NCI-H345 treated with DMSO at 0.1 percent for 48 hours (cell line): ENCODE results near the gene RAB3IL1.

ENCODE experiments used
- DNase-seq: peaks from one replicate; lab custom pipeline; 2025; ENCODE audit not compliant: unreplicated experiment; lab: John Stamatoyannopoulos, UW

RAB3IL1 gene

DNA sequence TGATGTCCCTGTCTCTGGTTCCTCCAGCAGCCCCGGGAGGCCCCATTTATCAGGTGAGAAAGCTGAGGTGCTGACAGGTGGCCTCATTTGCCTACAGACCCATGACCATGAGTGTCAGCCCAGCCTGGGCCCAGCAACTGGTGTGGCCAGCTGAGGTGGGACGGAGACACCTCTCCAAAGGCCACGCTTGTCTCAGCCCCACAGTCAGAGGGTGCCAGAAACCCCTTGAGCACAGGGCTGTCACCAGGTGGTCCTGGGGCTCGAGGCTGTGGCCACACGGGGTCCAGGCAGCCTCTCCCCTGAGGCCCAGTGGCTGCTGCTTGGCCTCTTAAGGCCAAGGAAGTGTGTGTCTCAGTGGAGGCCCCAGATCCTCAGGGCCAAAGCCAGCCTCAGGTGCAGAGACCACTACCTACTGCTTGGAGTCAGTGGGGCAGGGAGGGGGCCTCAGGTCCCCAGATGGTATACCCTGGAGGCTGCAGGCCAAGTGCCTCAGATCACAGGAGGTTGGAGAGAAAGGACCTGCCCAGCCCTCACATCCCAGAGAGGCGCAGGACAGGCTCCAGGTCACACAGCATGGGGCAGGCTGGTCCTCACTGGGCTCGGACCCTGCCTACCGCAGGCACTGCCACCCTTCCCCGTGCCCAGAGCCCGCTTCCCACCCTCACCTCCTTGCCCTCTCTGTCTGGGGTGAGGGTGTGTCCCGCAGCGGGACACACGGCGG lies 11.4 kb downstream of the RAB3IL1 start:
- no peak for DNase-seq

DNA sequence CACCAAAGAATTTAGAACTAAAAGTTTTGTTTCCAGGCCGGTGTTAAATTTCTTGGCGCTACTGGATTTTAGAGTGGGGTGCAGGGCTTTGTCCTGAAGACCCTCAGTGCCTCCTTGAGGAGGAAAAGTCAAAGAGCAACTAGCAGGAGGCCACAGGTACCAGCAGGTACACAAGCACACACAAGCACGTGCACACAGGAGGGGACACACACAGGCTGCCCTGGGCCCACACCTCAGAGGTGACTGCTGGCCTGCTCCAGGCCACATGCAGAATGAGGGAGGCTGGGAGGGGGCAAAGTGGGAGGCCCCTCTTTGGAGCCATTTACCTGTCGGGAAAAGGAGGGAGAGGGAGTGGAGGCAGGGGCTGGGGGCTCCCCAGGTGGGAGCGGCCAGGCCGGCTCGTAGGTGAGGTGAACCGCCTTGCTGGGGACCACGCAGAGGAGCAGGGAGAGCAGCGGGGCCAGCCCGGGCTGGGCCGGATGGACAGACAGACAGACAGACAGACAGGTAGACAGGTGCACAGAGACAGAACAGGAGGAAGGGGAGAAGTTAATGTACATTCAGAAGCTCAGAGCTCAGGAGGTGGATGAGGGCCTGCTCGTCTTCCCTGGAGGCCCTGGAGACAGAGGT lies 12.2 kb downstream of the RAB3IL1 start:
- DNase-seq, result no peak

DNA sequence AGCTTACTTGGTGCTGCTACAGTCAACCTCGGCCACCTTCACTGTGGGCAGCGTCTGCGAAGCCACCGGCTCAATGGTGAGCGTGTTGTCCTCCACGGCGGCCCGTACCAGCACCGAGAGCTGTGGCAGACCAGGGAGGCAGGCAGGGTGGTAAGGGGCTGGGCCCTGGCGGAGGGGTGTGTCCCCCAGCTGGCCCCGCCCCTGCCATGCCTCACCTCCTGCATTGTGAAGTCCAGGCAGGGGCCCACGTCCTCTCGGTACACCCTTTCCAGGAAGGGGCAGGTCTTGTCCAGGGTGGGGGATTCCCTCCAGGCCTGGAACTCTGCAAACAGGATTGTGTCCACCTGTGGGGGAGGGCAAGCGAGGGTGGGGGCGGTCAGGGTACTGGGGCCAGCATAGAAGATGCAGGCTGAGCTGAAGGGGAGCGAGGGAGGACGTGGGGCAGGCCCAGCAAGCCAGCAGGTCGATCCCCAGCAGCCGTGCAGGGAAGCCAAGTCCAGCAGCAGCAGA lies 12.8 kb downstream of the RAB3IL1 start:
- no peak for DNase-seq

DNA sequence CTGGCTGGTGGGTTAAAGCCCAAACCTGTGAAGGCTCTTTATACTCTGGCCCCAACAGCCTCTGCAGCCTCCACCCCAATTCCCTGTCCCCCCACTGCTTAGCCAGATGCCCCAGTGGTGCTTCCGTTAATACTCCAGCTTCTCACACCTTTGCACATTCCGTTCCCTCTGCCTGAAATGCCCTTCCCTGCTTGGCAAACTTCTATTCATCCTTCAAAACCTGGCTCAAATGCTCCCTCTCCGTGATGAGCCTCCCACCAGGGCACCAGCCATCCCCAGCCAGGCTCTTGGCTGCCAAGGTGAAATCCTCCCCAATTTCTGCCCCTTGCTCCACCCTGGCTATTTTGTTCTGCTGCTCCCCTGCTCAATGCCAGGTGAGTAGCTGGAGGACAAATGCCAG lies 13.5 kb downstream of the RAB3IL1 start:
- DNase-seq, result no peak

DNA sequence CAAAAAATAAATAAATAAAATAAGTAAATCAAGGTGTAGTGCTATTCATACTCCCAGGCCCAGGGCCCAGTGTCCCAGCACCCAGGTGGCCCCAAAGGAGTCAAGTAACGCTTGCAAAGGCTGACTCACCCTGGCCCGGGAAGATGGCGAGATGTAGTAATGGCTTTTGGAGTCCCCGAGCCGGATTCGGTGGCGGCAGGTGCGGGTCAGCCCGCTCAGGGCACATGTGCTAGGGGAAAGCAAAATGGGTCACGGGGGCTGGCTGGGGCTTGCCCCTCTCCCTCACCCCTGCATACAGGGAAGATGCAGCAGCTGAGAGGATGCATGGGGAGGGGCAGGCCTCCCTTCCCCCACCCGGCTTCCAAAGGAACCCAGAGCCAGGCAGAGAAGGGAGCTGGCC lies 15.1 kb downstream of the RAB3IL1 start:
- no peak for DNase-seq

DNA sequence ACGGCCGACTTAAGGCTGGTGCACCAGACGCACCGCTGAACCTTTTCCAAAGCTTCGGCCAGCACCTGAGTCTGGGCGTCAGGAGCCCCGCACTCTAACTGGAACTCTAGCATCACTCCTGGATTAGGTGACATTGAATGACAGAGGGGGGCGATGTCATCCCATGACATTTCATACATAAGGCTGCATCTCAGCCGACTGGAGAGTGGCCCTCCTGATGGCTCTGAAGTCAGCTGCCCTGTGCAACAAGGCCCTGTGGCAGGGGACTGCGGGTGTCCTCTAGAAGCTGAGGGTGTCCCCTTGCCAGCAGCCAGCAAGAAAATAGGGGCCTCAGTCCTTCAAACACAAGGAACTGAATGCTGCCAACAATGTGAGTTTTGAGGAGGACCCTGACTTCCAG lies 16.0 kb downstream of the RAB3IL1 start:
- DNase-seq, result no peak

GRCh38 chr11:61900251-61900650 lies 17.1 kb downstream of the RAB3IL1 start:
- DNase-seq, result no peak

DNA sequence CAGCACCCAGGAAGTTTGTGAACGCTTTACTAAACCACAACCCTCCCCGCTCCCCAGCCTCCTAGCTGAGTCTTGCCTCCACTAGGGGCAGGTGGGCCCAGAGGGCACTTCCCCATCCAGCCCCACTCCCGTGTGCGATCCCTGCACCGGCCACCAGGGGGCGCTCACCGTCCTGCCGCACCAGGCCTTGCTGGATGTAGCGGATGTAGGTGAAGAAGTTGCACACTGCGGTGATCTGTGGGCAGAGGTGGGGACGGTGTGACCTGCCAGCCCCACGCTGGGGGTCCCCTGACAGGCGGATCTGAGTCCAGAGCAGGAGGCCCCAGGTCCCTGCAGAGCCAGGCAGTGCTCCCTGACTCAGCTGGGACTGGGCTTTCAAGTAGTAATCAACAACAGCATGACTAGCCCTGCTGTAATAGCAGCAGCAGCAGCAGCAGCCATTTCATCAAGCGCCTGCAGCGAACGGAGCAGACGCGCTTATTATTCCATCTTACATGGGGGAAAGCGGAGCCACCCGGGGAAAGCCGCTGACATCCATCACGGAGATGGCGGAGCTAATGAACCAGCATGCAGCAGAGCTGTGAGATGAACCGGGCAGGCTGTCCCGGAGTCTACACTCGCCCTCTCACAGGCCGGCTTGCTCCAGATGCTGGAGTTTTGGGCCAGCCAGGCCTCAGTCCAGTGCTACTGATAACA lies 18.1 kb downstream of the RAB3IL1 start:
- DNase-seq, result peak; percentile 39

DNA sequence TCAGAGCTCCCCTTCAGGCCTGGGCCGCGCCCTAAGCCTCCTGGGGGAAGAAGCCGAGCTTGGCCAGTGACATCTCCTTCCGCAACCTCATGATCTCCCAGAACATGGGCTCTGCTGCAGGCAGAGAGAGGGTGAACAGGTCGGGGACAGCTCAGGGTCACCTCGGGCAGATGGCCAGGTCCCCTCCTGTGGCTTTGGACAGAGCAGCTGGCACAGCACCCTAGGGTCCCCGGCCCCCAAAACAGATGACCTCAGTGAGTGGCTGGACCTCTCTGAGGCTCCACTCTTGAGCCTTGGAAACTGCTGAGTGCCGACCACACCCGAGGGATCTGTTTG lies 19.2 kb downstream of the RAB3IL1 start:
- DNase-seq, result no peak

DNA sequence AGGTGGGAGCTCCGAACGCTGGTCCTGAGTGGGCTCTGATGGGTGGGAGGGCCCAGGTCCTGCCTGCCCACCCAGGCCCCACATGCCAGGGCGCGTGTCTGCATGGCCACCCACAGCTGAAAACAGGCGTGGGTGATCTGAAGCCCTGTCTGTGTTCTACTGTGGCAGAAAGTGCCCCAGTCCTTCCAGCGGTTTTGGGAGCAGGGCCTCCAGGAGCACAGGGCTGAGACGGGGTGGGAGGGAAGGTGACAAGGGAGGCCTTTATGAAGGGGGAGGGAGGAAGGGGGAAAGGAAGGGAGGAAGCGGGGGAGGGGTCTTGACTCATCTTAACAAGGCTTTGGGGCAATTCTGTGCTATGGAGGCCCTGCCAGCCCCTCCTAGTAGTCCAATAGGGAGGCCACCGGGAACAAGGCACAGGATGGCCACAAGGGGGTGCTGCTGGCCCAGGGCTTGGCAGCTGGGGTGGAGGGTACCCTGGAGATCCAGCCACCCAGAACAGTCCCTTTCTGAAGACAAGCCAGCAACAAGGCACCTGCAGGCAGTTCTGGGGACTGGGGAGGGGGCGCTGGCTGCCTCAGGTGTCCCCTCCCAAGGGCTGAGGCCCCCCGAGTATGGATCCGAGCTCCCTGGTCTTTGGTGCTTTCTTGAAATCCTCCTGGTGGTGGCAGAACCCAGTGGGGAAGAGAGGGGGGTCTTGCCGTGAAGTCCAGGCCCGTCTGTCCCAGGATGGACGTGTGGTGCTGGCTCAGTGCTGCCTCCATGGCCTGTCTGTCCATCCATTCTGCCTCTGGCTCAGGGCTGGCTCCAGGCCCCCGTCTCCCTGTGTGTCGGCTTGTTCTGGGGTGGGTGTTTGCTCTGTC lies 19.7 kb downstream of the RAB3IL1 start:
- peak; percentile 19 for DNase-seq

DNA sequence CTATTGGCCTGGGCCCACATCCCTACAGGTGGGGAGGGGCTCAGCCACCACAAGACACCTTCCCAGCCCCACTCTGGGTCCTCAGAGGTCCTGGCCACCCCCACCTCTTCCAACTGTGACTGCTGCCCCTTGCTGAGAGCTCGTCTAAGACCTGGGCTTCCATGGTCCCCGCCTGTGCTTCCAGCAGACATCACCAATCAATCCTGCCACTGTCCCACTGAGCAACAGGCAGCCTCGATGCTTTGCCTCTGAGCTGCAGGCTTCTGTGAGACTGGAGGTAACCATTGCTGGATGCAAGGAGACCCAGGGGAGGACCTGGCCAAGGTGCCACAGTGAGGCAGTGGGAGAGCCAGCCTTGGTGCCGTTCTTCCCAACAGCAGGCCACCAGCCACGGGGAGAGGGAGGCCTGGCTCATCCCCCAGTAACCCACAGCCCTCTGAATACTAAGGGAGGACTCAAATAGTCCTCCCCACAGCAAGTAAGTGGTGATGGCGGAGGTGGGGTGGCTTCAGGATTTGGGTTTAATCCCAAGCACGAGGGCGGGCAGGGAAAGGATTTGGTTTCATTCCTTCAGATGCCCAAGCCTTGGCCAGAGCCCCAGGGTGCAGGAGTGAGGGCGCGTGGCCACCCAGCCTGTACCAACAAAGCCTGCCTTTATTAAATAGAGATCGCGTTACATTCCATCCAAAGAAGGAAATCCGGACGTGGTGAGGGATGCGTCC lies 20.5 kb downstream of the RAB3IL1 start:
- no peak for DNase-seq

GRCh38 chr11:61895718-61896059 lies 21.7 kb downstream of the RAB3IL1 start:
- no peak for DNase-seq

- no peak for DNase-seq
Measured at GRCh38 chr11:61895046-61895717, 22.2 kb downstream of the RAB3IL1 start.

GRCh38 chr11:61893981-61894380 lies 23.4 kb downstream of the RAB3IL1 start:
- DNase-seq, result no peak

DNA sequence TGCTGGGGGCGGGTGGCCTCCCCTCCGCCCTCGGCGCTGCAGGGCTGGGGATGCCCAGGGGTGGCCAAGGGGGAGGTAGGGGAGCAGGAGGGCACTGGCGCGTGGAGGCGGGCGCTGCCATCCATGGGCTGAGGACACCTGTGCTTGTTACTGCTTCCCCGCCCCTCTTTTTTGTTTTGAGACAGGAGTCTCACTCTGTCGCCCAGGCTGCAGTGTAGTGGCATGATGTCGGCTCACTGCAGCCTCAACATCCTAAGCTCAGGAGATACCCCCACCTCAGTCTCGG lies 25.3 kb downstream of the RAB3IL1 start:
- DNase-seq, result peak; percentile 33

DNA sequence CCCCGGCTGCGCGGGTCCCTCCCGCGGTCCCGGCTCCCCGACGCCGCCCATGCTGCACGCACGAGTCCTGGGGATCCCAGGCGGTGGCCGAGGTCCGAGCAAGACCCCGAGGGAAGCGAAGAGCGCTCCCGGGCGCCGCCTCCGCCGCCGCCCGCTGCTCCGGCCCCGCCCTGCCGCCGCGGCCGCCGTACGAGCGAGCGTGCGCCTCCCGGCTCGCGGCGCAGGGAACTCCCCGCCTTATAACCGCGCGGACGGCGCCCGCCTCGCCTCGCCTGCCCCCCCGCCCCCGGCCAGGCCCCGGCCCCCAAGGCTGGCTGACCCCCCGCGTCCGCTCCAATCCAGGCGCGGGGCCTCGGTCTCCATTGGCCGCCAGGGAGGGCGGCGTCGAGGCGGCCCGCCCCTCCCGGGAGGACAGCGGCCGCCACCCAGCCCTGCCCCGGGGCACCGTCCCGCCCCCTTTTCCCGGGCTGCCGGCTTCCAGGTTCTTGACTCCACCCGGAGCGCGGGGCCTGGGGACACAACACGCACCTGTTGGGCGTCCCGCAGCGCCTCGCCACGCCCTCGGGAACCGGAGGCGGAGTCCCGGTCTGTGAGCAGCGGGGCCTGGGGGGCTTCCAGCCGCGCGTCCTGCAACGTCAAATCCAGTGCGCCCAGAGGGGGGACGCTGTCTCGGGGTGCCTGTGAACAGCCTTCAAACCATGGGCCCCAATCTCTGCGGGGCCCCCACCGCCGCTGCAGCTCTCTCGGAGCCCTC lies 25.9 kb downstream of the RAB3IL1 start, which contains the start of gene FADS3:
Gene FADS3, minus strand, starts transcription at position 215 of the 754 bp plus-strand sequence. Its CDS starts 164 bp downstream, at position 51.
- peak; percentile 66 for DNase-seq

DNA sequence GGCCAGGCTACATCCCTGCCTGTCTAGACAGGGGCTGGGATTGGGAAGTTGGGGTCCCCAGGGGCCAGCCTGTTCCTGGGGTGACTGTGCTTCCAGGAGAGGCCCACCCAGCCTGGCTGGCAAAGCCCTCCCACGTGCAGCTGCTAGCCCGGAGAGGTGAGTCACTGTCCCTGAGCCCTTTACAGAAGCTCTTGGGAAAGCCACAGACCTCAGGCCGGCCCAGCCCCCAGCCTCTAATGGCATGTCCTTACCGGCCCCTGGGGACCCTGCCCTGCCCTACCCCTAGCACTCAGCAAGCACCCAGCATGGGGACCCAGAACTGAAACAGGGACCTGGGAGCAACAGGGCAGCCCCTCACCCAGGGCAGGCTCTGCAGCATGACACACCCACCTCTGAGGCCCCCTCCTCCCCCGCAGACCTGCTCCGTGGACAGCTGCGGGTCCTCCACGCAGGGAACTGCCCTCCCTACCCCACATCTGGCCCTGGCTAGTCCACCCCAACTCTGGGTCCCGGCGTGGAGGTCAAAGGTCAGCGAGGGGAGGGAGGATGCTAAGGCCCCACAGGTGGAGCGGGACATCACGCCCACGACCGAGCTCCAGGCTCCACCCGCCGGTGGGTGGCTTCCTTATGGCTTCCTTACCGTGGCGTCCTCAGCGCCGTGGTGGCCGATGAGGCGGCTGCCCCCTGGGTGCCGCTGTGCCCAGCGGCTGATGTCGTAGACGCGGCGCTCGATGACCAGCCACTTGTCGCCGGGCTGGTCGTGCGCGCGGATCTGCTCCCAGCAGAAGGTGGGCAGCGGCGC lies 26.6 kb downstream of the RAB3IL1 start:
- DNase-seq, result no peak

GRCh38 chr11:61889831-61890230 lies 27.5 kb downstream of the RAB3IL1 start:
- no peak for DNase-seq

DNA sequence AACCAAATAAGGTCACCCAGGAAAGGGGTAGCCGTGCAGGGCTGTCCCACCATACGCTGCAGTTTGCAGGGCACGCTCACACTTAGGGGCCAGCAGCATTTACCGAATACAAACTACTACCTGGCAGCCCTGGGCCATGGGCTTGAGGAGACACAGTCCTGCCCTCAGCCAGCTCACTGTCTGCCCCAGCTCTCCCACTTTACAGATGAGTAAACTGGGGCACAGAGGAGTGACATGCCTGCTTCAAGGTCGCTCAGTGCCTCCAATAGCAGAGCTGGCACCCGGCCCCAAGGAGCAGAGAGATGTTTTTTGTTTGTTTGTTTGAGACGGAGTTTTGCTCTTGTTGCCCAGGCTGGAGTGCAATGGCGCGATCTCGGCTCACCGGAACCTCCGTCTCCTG lies 28.8 kb downstream of the RAB3IL1 start:
- DNase-seq, result no peak
